CD8-positive, alpha-beta memory T cell (primary cell): ENCODE measurements around the gene NCAPD2. TPM values are rescaled to one million over a fixed set of nuclear protein-coding genes. Genes with fewer than 3 reads are reported as not detected.
A peak's percentile ranks its signal among the peaks of the same experiment; 100 is the strongest.

ENCODE experiments used
- CTCF ChIA-PET: fragments of 350-600 bp; sonication (Branson Sonifier 250); formaldehyde crosslinking; loops from one replicate; lab custom pipeline; 2021; ENCODE audit warnings: antibody characterized with exemption; lab: Charles Lee
- POLR2A ChIA-PET: fragments of 350-600 bp; sonication (Branson Sonifier 250); formaldehyde crosslinking; loops from one replicate; lab custom pipeline; 2021; ENCODE audit warnings: antibody characterized with exemption; lab: Charles Lee
- DNase-seq, 5 donors: peaks; one replicate each; pipeline versions ENCODE4 v3.0.0 to v3.0.0-alpha.2; 2020 to 2022; ENCODE audit warnings: mixed read lengths in 1 of 5
- H3K27ac ChIP-seq: one replicate; pipeline ENCODE4 v1.7.0; 2013; ENCODE audit warnings: low read depth, mild to moderate bottlenecking, low read length, moderate library complexity
- H3K27me3 ChIP-seq: 2 replicates; pipeline ENCODE4 v1.7.0; 2013; ENCODE audit warnings: low read length, mild to moderate bottlenecking; ENCODE audit not compliant: insufficient read depth, poor library complexity, severe bottlenecking
- H3K36me3 ChIP-seq: 2 replicates; pipeline ENCODE4 v1.7.0; 2013; ENCODE audit warnings: mild to moderate bottlenecking, low read length, moderate library complexity; ENCODE audit not compliant: insufficient read depth
- H3K4me1 ChIP-seq: 2 replicates; pipeline ENCODE4 v1.7.0; 2013; ENCODE audit warnings: mild to moderate bottlenecking, low read length, moderate library complexity; ENCODE audit not compliant: insufficient read depth
- H3K4me3 ChIP-seq: 2 replicates; pipeline ENCODE4 v1.7.0; 2013; ENCODE audit warnings: mild to moderate bottlenecking, low read length
- H3K9me3 ChIP-seq: 2 replicates; pipeline ENCODE4 v1.7.0; 2013; ENCODE audit warnings: mild to moderate bottlenecking, low read length
- H3K27ac Mint-ChIP-seq, 8 donors: one replicate each; pipeline ENCODE4 v1.8.0; 2020 to 2021; ENCODE audit warnings: mixed read lengths in 8 of 8, mild to moderate bottlenecking in 6 of 8, inconsistent platforms in 3 of 8, moderate library complexity in 3 of 8
- H3K27me3 Mint-ChIP-seq, 2 donors: one replicate each; pipeline ENCODE4 v1.8.0; 2020 to 2021; ENCODE audit warnings: mixed read lengths in 2 of 2, mild to moderate bottlenecking in 1 of 2, moderate library complexity in 1 of 2
- H3K36me3 Mint-ChIP-seq, 3 donors: one replicate each; pipeline ENCODE4 v1.8.0; 2020 to 2021; ENCODE audit warnings: mixed read lengths in 3 of 3, inconsistent platforms in 1 of 3, mild to moderate bottlenecking in 1 of 3
- H3K4me1 Mint-ChIP-seq, 3 donors: one replicate each; pipeline ENCODE4 v1.8.0; 2020 to 2021; ENCODE audit warnings: mixed read lengths in 3 of 3, inconsistent platforms in 1 of 3, mild to moderate bottlenecking in 1 of 3
- H3K4me3 Mint-ChIP-seq, 7 donors: one replicate each; pipeline ENCODE4 v1.8.0; 2020 to 2021; ENCODE audit warnings: mixed read lengths in 7 of 7, mild to moderate bottlenecking in 6 of 7, moderate library complexity in 4 of 7, inconsistent platforms in 2 of 7
- H3K9me3 Mint-ChIP-seq, 5 donors: one replicate each; pipeline ENCODE4 v1.8.0; 2020 to 2022; ENCODE audit warnings: mixed read lengths in 5 of 5, mild to moderate bottlenecking in 3 of 5, moderate library complexity in 2 of 5, inconsistent platforms in 1 of 5
- polyA plus RNA-seq: library from polyadenylated mRNA; unstranded; fragments of 300-500 nt; fragmentation: Illumina TruSeq; gene quantifications from one replicate; pipeline ENCODE4 v1.2.3, GENCODE V29; 2021
- total RNA-seq, 2 experiments: library from RNA; stranded (reverse); gene quantifications; one replicate each; pipeline ENCODE4 v1.2.3, GENCODE V29; 2021

NCAPD2 gene
- total and polyA plus RNA-seq, 3 experiments from 2014 or later = 29.8 to 97.5 (median 96.5) TPM

- peaks cover 3 to 74% (median 26%) of the 10 kb centered on the region in 3 donors for H3K36me3 Mint-ChIP-seq
- peak overlapping the region; percentile 93 for H3K27ac ChIP-seq
- CTCF ChIA-PET = interaction anchor here (0.9 to 14.0 kb wide), 7 partner anchors 9 to 117 kb away, joined by 3 to 179 read pairs (median 5); partner anchors contain the start of gene VAMP1
- peak overlapping the region; percentile 96 for H3K4me3 ChIP-seq
- no peaks in the 10 kb centered on the region for H3K9me3 Mint-ChIP-seq
- peaks cover 61% of the 10 kb centered on the region for H3K4me1 ChIP-seq
- no peak for DNase-seq
- H3K27me3 Mint-ChIP-seq = no peaks in the 10 kb centered on the region
- H3K4me3 Mint-ChIP-seq = peak overlapping the region; percentile 94 to 100 (median 99)
- no peaks in the 10 kb centered on the region for H3K27me3 ChIP-seq
- POLR2A ChIA-PET = interaction anchor here (0.9 to 8.1 kb wide), 13 partner anchors 9 to 118 kb away, joined by 3 to 109 read pairs (median 5); partner anchors contain the start of genes MRPL51 and VAMP1
- H3K36me3 ChIP-seq = peaks cover 24% of the 10 kb centered on the region
- H3K9me3 ChIP-seq = no peaks in the 10 kb centered on the region
- peaks cover 70 to 79% (median 75%) of the 10 kb centered on the region in 3 donors for H3K4me1 Mint-ChIP-seq
- peak overlapping the region; percentile 91 to 100 (median 98) for H3K27ac Mint-ChIP-seq
Measured at GRCh38 chr12:6452245-6452943, 41.5 kb upstream of the NCAPD2 start.

DNA sequence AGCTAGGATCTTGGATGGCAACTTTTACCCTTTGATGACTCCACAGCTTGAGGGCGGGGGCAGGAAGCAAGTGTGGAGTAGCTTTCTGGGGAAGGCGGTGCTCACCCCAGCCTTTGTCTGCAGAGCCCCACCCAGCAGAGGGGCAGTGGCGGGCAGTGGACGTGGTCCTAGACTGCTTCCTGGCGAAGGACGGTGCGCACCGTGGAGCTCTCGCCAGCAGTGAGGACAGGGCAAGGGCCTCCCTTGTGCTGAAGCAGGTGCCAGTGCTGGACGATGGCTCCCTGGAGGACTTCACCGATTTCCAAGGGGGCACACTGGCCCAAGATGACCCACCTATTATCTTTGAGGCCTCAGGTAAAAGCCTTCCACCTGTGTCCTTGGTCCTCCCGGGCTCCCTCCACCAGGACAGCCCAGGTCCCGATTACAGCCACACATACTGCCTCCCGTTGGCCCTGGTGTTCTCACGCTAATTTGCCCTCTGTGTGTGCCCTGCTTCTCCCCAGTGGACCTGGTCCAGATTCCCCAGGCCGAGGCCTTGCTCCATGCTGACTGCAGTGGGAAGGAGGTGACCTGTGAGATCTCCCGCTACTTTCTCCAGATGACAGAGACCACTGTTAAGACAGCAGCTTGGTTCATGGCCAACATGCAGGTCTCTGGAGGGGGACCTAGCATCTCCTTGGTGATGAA lies 40.8 kb upstream of the NCAPD2 start:
- H3K36me3 Mint-ChIP-seq = peaks cover 3 to 74% (median 20%) of the 10 kb centered on the region in 3 donors
- Histone ChIP-seq H3K9me3 (no peaks in the 10 kb centered on the region), H3K27me3 (no peaks in the 10 kb centered on the region), H3K36me3 (peaks cover 29% of the 10 kb centered on the region), H3K4me1 (peaks cover 55% of the 10 kb centered on the region), H3K27ac (peak overlapping the region; percentile 93), H3K4me3 (peak overlapping the region; percentile 96)
- peak overlapping the region; percentile 91 to 100 (median 98) for H3K27ac Mint-ChIP-seq
- peak overlapping the region; percentile 94 to 100 (median 99) for H3K4me3 Mint-ChIP-seq
- H3K4me1 Mint-ChIP-seq = peaks cover 64 to 76% (median 72%) of the 10 kb centered on the region in 3 donors
- ChIA-PET CTCF (interaction anchor here (0.9 to 14.0 kb wide), 6 partner anchors 9 to 85 kb away, joined by 3 to 179 read pairs (median 6); partner anchors contain the start of gene VAMP1), POLR2A (interaction anchor here (0.7 to 8.1 kb wide), 6 partner anchors 9 to 376 kb away, joined by 4 to 109 read pairs (median 6); partner anchors contain the start of gene VAMP1)
- H3K27me3 Mint-ChIP-seq = no peaks in the 10 kb centered on the region
- DNase-seq = peak in 1 of 5 donors; percentile 32
- H3K9me3 Mint-ChIP-seq = no peaks in the 10 kb centered on the region

- Histone ChIP-seq H3K36me3 (peaks cover 38% of the 10 kb centered on the region), H3K4me3 (no peak overlapping the region), H3K27me3 (no peaks in the 10 kb centered on the region), H3K4me1 (peaks cover 69% of the 10 kb centered on the region), H3K27ac (no peak overlapping the region), H3K9me3 (no peaks in the 10 kb centered on the region)
- Mint-ChIP-seq H3K4me3 (peak overlapping the region in 2 of 7 donors; percentile 23 to 61), H3K9me3 (no peaks in the 10 kb centered on the region), H3K4me1 (peaks cover 68 to 81% (median 76%) of the 10 kb centered on the region in 3 donors), H3K36me3 (peaks cover 18 to 86% (median 38%) of the 10 kb centered on the region in 3 donors), H3K27me3 (peaks cover 0 to 2% of the 10 kb centered on the region in 2 donors), H3K27ac (peak overlapping the region; percentile 21 to 95 (median 68))
- ChIA-PET POLR2A (interaction anchor here (1.0 to 1.7 kb wide), 5 partner anchors 8 to 33 kb away, joined by 3 to 6 read pairs (median 3); no protein-coding TSS in a partner anchor), CTCF (interaction anchor here (1.0 to 10.1 kb wide), 6 partner anchors 8 to 83 kb away, joined by 4 to 179 read pairs (median 8); partner anchors contain the start of genes CD27, TAPBPL and VAMP1)
- no peak for DNase-seq
Measured at GRCh38 chr12:6457220-6457945, 36.5 kb upstream of the NCAPD2 start.

GRCh38 chr12:6458281-6459003 lies 35.5 kb upstream of the NCAPD2 start:
- H3K4me3 Mint-ChIP-seq = peak overlapping the region in 1 of 7 donors; percentile 5
- CTCF ChIA-PET = interaction anchor here (0.9 to 10.1 kb wide), 4 partner anchors 9 to 79 kb away, joined by 3 to 179 read pairs (median 12); partner anchors contain the start of genes CD27, TAPBPL and VAMP1
- Histone ChIP-seq H3K4me3 (no peak overlapping the region), H3K27ac (no peak overlapping the region), H3K27me3 (no peaks in the 10 kb centered on the region), H3K4me1 (peaks cover 71% of the 10 kb centered on the region), H3K9me3 (no peaks in the 10 kb centered on the region), H3K36me3 (peaks cover 38% of the 10 kb centered on the region)
- H3K27ac Mint-ChIP-seq = peak overlapping the region; percentile 84 to 97 (median 89)
- H3K27me3 Mint-ChIP-seq = peaks cover 0 to 2% of the 10 kb centered on the region in 2 donors
- H3K36me3 Mint-ChIP-seq = peaks cover 20 to 84% (median 38%) of the 10 kb centered on the region in 3 donors
- POLR2A ChIA-PET = interaction anchor here (0.7 to 8.3 kb wide), 5 partner anchors 9 to 35 kb away, joined by 3 to 109 read pairs (median 4); partner anchors contain the start of genes CD27, TAPBPL and VAMP1
- no peak for DNase-seq
- peaks cover 69 to 82% (median 77%) of the 10 kb centered on the region in 3 donors for H3K4me1 Mint-ChIP-seq
- H3K9me3 Mint-ChIP-seq = no peaks in the 10 kb centered on the region

GRCh38 chr12:6459004-6459337 lies 34.9 kb upstream of the NCAPD2 start:
- ChIA-PET CTCF (interaction anchor here (0.9 to 10.1 kb wide), 6 partner anchors 10 to 79 kb away, joined by 3 to 179 read pairs (median 4); partner anchors contain the start of genes CD27, TAPBPL and VAMP1), POLR2A (interaction anchor here (0.6 to 8.3 kb wide), 6 partner anchors 9 to 35 kb away, joined by 3 to 109 read pairs (median 4); partner anchors contain the start of genes CD27, TAPBPL and VAMP1)
- H3K36me3 ChIP-seq = peaks cover 38% of the 10 kb centered on the region
- Mint-ChIP-seq H3K27ac (peak overlapping the region; percentile 84 to 97 (median 89)), H3K4me1 (peaks cover 72 to 83% (median 78%) of the 10 kb centered on the region in 3 donors), H3K9me3 (no peaks in the 10 kb centered on the region), H3K36me3 (peaks cover 22 to 84% (median 40%) of the 10 kb centered on the region in 3 donors), H3K27me3 (peaks cover 0 to 2% of the 10 kb centered on the region in 2 donors), H3K4me3 (peak overlapping the region in 3 of 7 donors; percentile 5 to 37 (median 35))
- no peaks in the 10 kb centered on the region for H3K9me3 ChIP-seq
- H3K27me3 ChIP-seq = no peaks in the 10 kb centered on the region
- no peak overlapping the region for H3K4me3 ChIP-seq
- DNase-seq = no peak
- H3K4me1 ChIP-seq = peaks cover 73% of the 10 kb centered on the region
- H3K27ac ChIP-seq = no peak overlapping the region

- Histone ChIP-seq H3K4me3 (peak overlapping the region; percentile 46), H3K9me3 (no peaks in the 10 kb centered on the region), H3K27me3 (no peaks in the 10 kb centered on the region), H3K27ac (peak overlapping the region; percentile 79), H3K4me1 (peaks cover 81% of the 10 kb centered on the region), H3K36me3 (peaks cover 47% of the 10 kb centered on the region)
- DNase-seq = peak in 3 of 5 donors; percentile 17 to 61 (median 51)
- peak overlapping the region; percentile 94 to 99 (median 99) for H3K27ac Mint-ChIP-seq
- H3K36me3 Mint-ChIP-seq = peaks cover 33 to 87% (median 41%) of the 10 kb centered on the region in 3 donors
- ChIA-PET POLR2A (interaction anchor here (0.6 to 8.3 kb wide), 11 partner anchors 9 to 229 kb away, joined by 3 to 109 read pairs (median 6); partner anchors contain the start of genes CD27, GAPDH, MRPL51 and TAPBPL), CTCF (interaction anchor here (1.1 to 10.1 kb wide), 9 partner anchors 9 to 138 kb away, joined by 3 to 179 read pairs (median 14); partner anchors contain the start of genes CD27, GAPDH, TAPBPL and VAMP1)
- H3K4me1 Mint-ChIP-seq = peaks cover 72 to 86% (median 79%) of the 10 kb centered on the region in 3 donors
- peak overlapping the region; percentile 24 to 89 (median 83) for H3K4me3 Mint-ChIP-seq
- peaks cover 0 to 2% of the 10 kb centered on the region in 2 donors for H3K27me3 Mint-ChIP-seq
- no peaks in the 10 kb centered on the region for H3K9me3 Mint-ChIP-seq
Measured at GRCh38 chr12:6460751-6461371, 33.0 kb upstream of the NCAPD2 start.
